Stimulated activated naive CD8-positive, alpha-beta T cell treated with anti-CD3 and anti-CD28 coated beads, Interleukin-15, Interleukin-2, amounts not matched to agents 100 U/mL and 50 U/mL, for 24 hours (primary cell): ENCODE data around the gene ASTE1.
"Not testable (repeated sequence)": the region's sequence is repeated elsewhere in the genome, so short reads cannot be mapped to it uniquely, and the experiment has no call there.

Experiments
- ATAC-seq: fragments of 150-1000 bp; cut with Tn5 transposase; one replicate; pipeline ENCODE4 v1.10.0; 2021
- DNase-seq: peaks from one replicate; pipeline ENCODE4 v3.0.0; 2021

ASTE1 gene

GRCh38 chr3:131026321-131027151, at the start of gene ASTE1, which contains the start of gene NEK11:
TSS of gene ASTE1 (minus strand) at chr3:131026825. CDS start at chr3:131025306, 1,519 bp downstream.
TSS of gene NEK11 (plus strand) at chr3:131026877. CDS start at chr3:131029709, 2,832 bp downstream.
- ATAC-seq (peak; percentile 99), DNase-seq (peak; percentile 90)

GRCh38 chr3:131075632-131076328, 49.2 kb upstream of the ASTE1 start:
- ATAC-seq (no peak), DNase-seq (no peak)

- no peak for DNase-seq
- no peak for ATAC-seq
Measured at GRCh38 chr3:131072845-131073244, 46.2 kb upstream of the ASTE1 start.

- ATAC-seq (no peak), DNase-seq (no peak)
Measured at GRCh38 chr3:131072099-131072559, 45.5 kb upstream of the ASTE1 start.

GRCh38 chr3:131067983-131068382, 41.4 kb upstream of the ASTE1 start:
- ATAC-seq (no peak), DNase-seq (no peak)

GRCh38 chr3:131053043-131053859, 26.6 kb upstream of the ASTE1 start:
- no peak for DNase-seq
- ATAC-seq = no peak

- ATAC-seq (no peak), DNase-seq (no peak)
Measured at GRCh38 chr3:131050001-131050400, 23.4 kb upstream of the ASTE1 start.

- no peak for DNase-seq
- no peak for ATAC-seq
Measured at GRCh38 chr3:131048030-131048429, 21.4 kb upstream of the ASTE1 start.

- no peak for ATAC-seq
- no peak for DNase-seq
Measured at GRCh38 chr3:131047582-131047981, 21.0 kb upstream of the ASTE1 start.

GRCh38 chr3:131042271-131042985, 15.8 kb upstream of the ASTE1 start:
- ATAC-seq = not testable (repeated sequence)
- peak; percentile 14 for DNase-seq

- DNase-seq (no peak), ATAC-seq (no peak)
Measured at GRCh38 chr3:131038326-131038725, 11.7 kb upstream of the ASTE1 start.

- ATAC-seq (no peak), DNase-seq (no peak)
Measured at GRCh38 chr3:131036986-131037385, 10.4 kb upstream of the ASTE1 start.

- no peak for DNase-seq
- ATAC-seq = no peak
Measured at GRCh38 chr3:131036200-131036816, 9.7 kb upstream of the ASTE1 start.

GRCh38 chr3:131033480-131034080, 7.0 kb upstream of the ASTE1 start:
- ATAC-seq (no peak), DNase-seq (peak; percentile 11)

GRCh38 chr3:131031660-131032059, 5.0 kb upstream of the ASTE1 start:
- ATAC-seq (no peak), DNase-seq (no peak)

- DNase-seq (no peak), ATAC-seq (no peak)
Measured at GRCh38 chr3:131028844-131029243, 2.2 kb upstream of the ASTE1 start.

- DNase-seq (no peak), ATAC-seq (no peak)
Measured at GRCh38 chr3:131025539-131025938, 1.1 kb downstream of the ASTE1 start.

GRCh38 chr3:131020122-131020693, 6.4 kb downstream of the ASTE1 start:
- ATAC-seq (peak; percentile 60), DNase-seq (no peak)

GRCh38 chr3:131018970-131019369, 7.7 kb downstream of the ASTE1 start:
- no peak for DNase-seq
- no peak for ATAC-seq

GRCh38 chr3:131009698-131010097, 16.9 kb downstream of the ASTE1 start:
- no peak for DNase-seq

More at GRCh38 chr3:131009698-131010097, 16.9 kb downstream of the ASTE1 start:
- no peak for ATAC-seq
